ENCODE results near the gene IGF2BP2. TPM values are rescaled to one million over a fixed set of nuclear protein-coding genes. Genes with fewer than 3 reads are reported as not detected.
"Not testable (repeated sequence)": the region's sequence is repeated elsewhere in the genome, so short reads cannot be mapped to it uniquely, and the experiment has no call there.

The IGF2BP2 gene
- total and polyA plus RNA-seq, 2 donors (not counting 1 experiment from before 2014, with no cell fraction given) = 0.01 TPM; not detected in 1

GRCh38 chr3:185807445-185808068 is 17.3 kb downstream of the IGF2BP2 start:
- no peaks in the 10 kb centered on the region for H3K9me3 ChIP-seq (ENCODE audit: control extremely low read depth in 1 of 3, control insufficient read depth in 2 of 3, insufficient read depth in 1 of 3, low read length in 2 of 3)
- H4K20me1 ChIP-seq (ENCODE audit: control insufficient read depth, insufficient read depth, low read length, poor library complexity, severe bottlenecking) = no peaks in the 10 kb centered on the region
- DNase-seq = no peak
- no peak for TF ChIP-seq EZH2 (IDR thresholded peaks at IDR 0.05; ENCODE audit: borderline replicate concordance, insufficient read depth, low read depth, low read length, poor library complexity, severe bottlenecking)
- ChIA-PET CTCF (no interaction called here), POLR2A (interaction anchor here (0.7 kb wide), 1 partner anchor 1379 kb away, joined by 6 read pairs; no protein-coding TSS in a partner anchor)
- H3K9ac ChIP-seq (ENCODE audit: low read length) = no peak overlapping the region
- no peak overlapping the region for H3K4me3 ChIP-seq (ENCODE audit: control extremely low read depth in 1 of 5, extremely low read depth in 1 of 5, insufficient read depth in 1 of 5, low read depth in 2 of 5, low read length in 4 of 5)
- intact Hi-C loops (cut with micrococcal nuclease) = no loop called here
- H2AFZ ChIP-seq (ENCODE audit: insufficient read depth, low read depth, low read length, poor library complexity, severe bottlenecking) = no peak overlapping the region
- no peak overlapping the region for H3K4me3 Mint-ChIP-seq
- no peaks in the 10 kb centered on the region for H3K9me3 Mint-ChIP-seq (ENCODE audit: insufficient read depth)
- H3K27me3 Mint-ChIP-seq = peaks cover 9% of the 10 kb centered on the region
- H3K27me3 ChIP-seq (replicated peaks in 1 of 4; ENCODE audit: control extremely low read depth in 1 of 4, control insufficient read depth in 3 of 4, insufficient read depth in 4 of 4, low read length in 3 of 4) = no peaks in the 10 kb centered on the region
- no peak overlapping the region for H3K27ac Mint-ChIP-seq
- no peaks in the 10 kb centered on the region for H3K36me3 ChIP-seq (replicated peaks in 1 of 2; ENCODE audit: control extremely low read depth in 1 of 2, control insufficient read depth in 1 of 2, extremely low read depth in 1 of 2, insufficient read depth in 2 of 2, low read length in 1 of 2)
- H3K4me1 Mint-ChIP-seq = no peaks in the 10 kb centered on the region
- no peaks in the 10 kb centered on the region for H3K4me1 ChIP-seq (ENCODE audit: control insufficient read depth in 2 of 2, insufficient read depth in 2 of 2, low read length in 2 of 2)
- no peak overlapping the region for H3K27ac ChIP-seq (ENCODE audit: low read length in 2 of 2)
- WGBS (ENCODE audit: insufficient coverage) = 100% methylated on average over 1 of the region's 3 CpGs
- H3K4me2 ChIP-seq (replicated peaks; ENCODE audit: low read depth, low read length, poor library complexity, severe bottlenecking) = no peak overlapping the region
- no peak for ATAC-seq (ENCODE audit: low read depth)
- H3K79me2 ChIP-seq (ENCODE audit: control insufficient read depth, insufficient read depth, low read length) = no peaks in the 10 kb centered on the region

DNA sequence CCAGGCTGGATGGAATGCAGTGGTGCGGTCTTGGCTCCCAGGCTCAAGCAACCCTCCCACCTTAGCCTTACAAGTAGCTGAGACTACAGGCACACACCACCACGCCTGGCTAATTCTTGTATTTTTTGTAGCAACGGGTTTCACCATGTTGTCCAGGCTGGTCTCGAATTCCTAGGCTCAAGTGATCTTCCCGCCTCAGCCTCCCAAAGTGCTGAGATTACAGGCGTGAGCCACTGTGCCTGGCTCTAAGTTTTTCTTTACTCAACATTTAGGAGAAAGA is 26.1 kb downstream of the IGF2BP2 start:
- H4K20me1 ChIP-seq (ENCODE audit: control insufficient read depth, insufficient read depth, low read length, poor library complexity, severe bottlenecking); H3K4me2 ChIP-seq (replicated peaks; ENCODE audit: low read depth, low read length, poor library complexity, severe bottlenecking): not testable (repeated sequence)

More for the DNA sequence above, 26.1 kb downstream of the IGF2BP2 start:
- CTCF ChIA-PET = interaction anchor here (0.7 kb wide), 1 partner anchor 1054 kb away, joined by 4 read pairs; no protein-coding TSS in a partner anchor
- H3K79me2 ChIP-seq (ENCODE audit: control insufficient read depth, insufficient read depth, low read length); H3K9me3 Mint-ChIP-seq (ENCODE audit: insufficient read depth); POLR2A ChIA-PET; H3K4me1 ChIP-seq (ENCODE audit: control insufficient read depth in 2 of 2, insufficient read depth in 2 of 2, low read length in 2 of 2); H3K4me3 ChIP-seq (ENCODE audit: control extremely low read depth in 1 of 5, extremely low read depth in 1 of 5, insufficient read depth in 1 of 5, low read depth in 2 of 5, low read length in 4 of 5); H2AFZ ChIP-seq (ENCODE audit: insufficient read depth, low read depth, low read length, poor library complexity, severe bottlenecking); H3K9ac ChIP-seq (ENCODE audit: low read length); H3K27ac Mint-ChIP-seq; H3K9me3 ChIP-seq (ENCODE audit: control extremely low read depth in 1 of 3, control insufficient read depth in 2 of 3, insufficient read depth in 1 of 3, low read length in 2 of 3); H3K36me3 ChIP-seq (replicated peaks in 1 of 2; ENCODE audit: control extremely low read depth in 1 of 2, control insufficient read depth in 1 of 2, extremely low read depth in 1 of 2, insufficient read depth in 2 of 2, low read length in 1 of 2); H3K4me1 Mint-ChIP-seq; H3K27ac ChIP-seq (ENCODE audit: low read length in 2 of 2); H3K27me3 ChIP-seq (replicated peaks in 1 of 4; ENCODE audit: control extremely low read depth in 1 of 4, control insufficient read depth in 3 of 4, insufficient read depth in 4 of 4, low read length in 3 of 4); H3K4me3 Mint-ChIP-seq; DNase-seq; ATAC-seq (ENCODE audit: low read depth); intact Hi-C loops (cut with micrococcal nuclease): not testable (repeated sequence)
- peaks cover 22% of the 10 kb centered on the region for H3K27me3 Mint-ChIP-seq
- WGBS (ENCODE audit: insufficient coverage) = 89% methylated on average over 6 of the region's 6 CpGs
